ENCODE results near the gene ADORA1. TPM values are rescaled to one million over a fixed set of nuclear protein-coding genes. Genes with fewer than 3 reads are reported as not detected.

ADORA1 gene
- total RNA-seq, 1 donor from 2014 or later: 0.14 TPM

GRCh38 chr1:203124546-203125317, 2.8 kb upstream of the ADORA1 start:
- no peaks in the 10 kb centered on the region for H3K36me3 Mint-ChIP-seq (ENCODE audit: insufficient read depth)
- no peaks in the 10 kb centered on the region for H3K9me3 Mint-ChIP-seq (ENCODE audit: low read depth)
- no peak for DNase-seq (ENCODE audit: low spot score, unreplicated experiment)
- H3K4me1 Mint-ChIP-seq (ENCODE audit: low read depth): peaks cover 14% of the 10 kb centered on the region
- H3K27me3 Mint-ChIP-seq: peaks cover 89% of the 10 kb centered on the region
- no peak for TF ChIP-seq CTCF (IDR thresholded peaks at IDR 0.05; ENCODE audit: unreplicated experiment)
- no peak overlapping the region for H3K27ac Mint-ChIP-seq
- no peak overlapping the region for H3K4me3 Mint-ChIP-seq (ENCODE audit: low read depth)

GRCh38 chr1:203126151-203126865, 1.2 kb upstream of the ADORA1 start:
- Mint-ChIP-seq H3K4me1 (ENCODE audit: low read depth) (peaks cover 14% of the 10 kb centered on the region), H3K27ac (no peak overlapping the region), H3K9me3 (ENCODE audit: low read depth) (no peaks in the 10 kb centered on the region), H3K4me3 (ENCODE audit: low read depth) (no peak overlapping the region), H3K36me3 (ENCODE audit: insufficient read depth) (no peaks in the 10 kb centered on the region), H3K27me3 (peaks cover 86% of the 10 kb centered on the region)
- peak; percentile 45 for TF ChIP-seq CTCF (IDR thresholded peaks at IDR 0.05; ENCODE audit: unreplicated experiment)
- no peak for DNase-seq (ENCODE audit: low spot score, unreplicated experiment)

- DNase-seq (ENCODE audit: low spot score, unreplicated experiment): no peak
- no peaks in the 10 kb centered on the region for H3K36me3 Mint-ChIP-seq (ENCODE audit: insufficient read depth)
- TF ChIP-seq CTCF (IDR thresholded peaks at IDR 0.05; ENCODE audit: unreplicated experiment): no peak
- H3K27me3 Mint-ChIP-seq: peaks cover 81% of the 10 kb centered on the region
- H3K27ac Mint-ChIP-seq: no peak overlapping the region
- no peaks in the 10 kb centered on the region for H3K9me3 Mint-ChIP-seq (ENCODE audit: low read depth)
- peak overlapping the region; percentile 30 for H3K4me3 Mint-ChIP-seq (ENCODE audit: low read depth)
- H3K4me1 Mint-ChIP-seq (ENCODE audit: low read depth): peaks cover 14% of the 10 kb centered on the region
Observed at GRCh38 chr1:203126866-203127665, 460 bp upstream of the ADORA1 start.

GRCh38 chr1:203128431-203128715, 847 bp downstream of the ADORA1 start:
- H3K27me3 Mint-ChIP-seq: peaks cover 74% of the 10 kb centered on the region
- no peak for TF ChIP-seq CTCF (IDR thresholded peaks at IDR 0.05; ENCODE audit: unreplicated experiment)
- peaks cover 14% of the 10 kb centered on the region for H3K4me1 Mint-ChIP-seq (ENCODE audit: low read depth)
- peak overlapping the region; percentile 63 for H3K4me3 Mint-ChIP-seq (ENCODE audit: low read depth)
- H3K9me3 Mint-ChIP-seq (ENCODE audit: low read depth): no peaks in the 10 kb centered on the region
- no peak overlapping the region for H3K27ac Mint-ChIP-seq
- H3K36me3 Mint-ChIP-seq (ENCODE audit: insufficient read depth): no peaks in the 10 kb centered on the region
- DNase-seq (ENCODE audit: low spot score, unreplicated experiment): no peak

All from progenitor cell of endocrine pancreas (in vitro differentiated cells).